Omental fat pad (tissue), 4 donors: ENCODE measurements around the gene STK4. TPM values are rescaled to one million over a fixed set of nuclear protein-coding genes. Genes with fewer than 3 reads are reported as not detected.

Experiments used
- ATAC-seq: fragments of 150-250 bp; one replicate; pipeline ENCODE4 v1.9.1; 2016; ENCODE audit warnings: mild to moderate bottlenecking, moderate library complexity; ENCODE audit not compliant: low FRiP score
- DNase-seq: peaks from one replicate; pipeline ENCODE4 v3.0.0-alpha.2; 2019; ENCODE audit warnings: low spot score
- CTCF ChIP-seq, 3 donors: fragments of 450-650 bp; IDR thresholded peaks; one replicate each; pipeline ENCODE4 v1.5.1; 2016 to 2017; ENCODE audit warnings: antibody characterized with exemption in 3 of 3, mild to moderate bottlenecking in 3 of 3, moderate library complexity in 2 of 3
- total RNA-seq, 4 donors: library from RNA; depleted of rRNA; stranded (reverse); fragments of >200 nt; gene quantifications; one replicate each; pipeline ENCODE4 v1.1.0, GENCODE V29; 2016

STK4 gene
- total RNA-seq, 4 donors from 2014 or later = 26.4 to 51.9 (median 38.6) TPM

GRCh38 chr20:44942264-44942973, 23.9 kb upstream of the STK4 start:
- no peak for TF ChIP-seq CTCF (IDR thresholded peaks at IDR 0.05)
- DNase-seq (no peak), ATAC-seq (no peak)

- ATAC-seq (no peak), DNase-seq (no peak)
- TF ChIP-seq CTCF (IDR thresholded peaks at IDR 0.05) = no peak
Measured at GRCh38 chr20:44943828-44944227, 22.5 kb upstream of the STK4 start.

GRCh38 chr20:44945261-44945660, 21.1 kb upstream of the STK4 start:
- TF ChIP-seq CTCF (IDR thresholded peaks at IDR 0.05) = no peak
- ATAC-seq (no peak), DNase-seq (no peak)

- no peak for ATAC-seq
- DNase-seq = no peak
- TF ChIP-seq CTCF (IDR thresholded peaks at IDR 0.05) = no peak
Measured at GRCh38 chr20:44946271-44946852, 19.9 kb upstream of the STK4 start.

GRCh38 chr20:44948107-44948506, 18.2 kb upstream of the STK4 start:
- ATAC-seq (no peak), DNase-seq (no peak)
- TF ChIP-seq CTCF (IDR thresholded peaks at IDR 0.05) = no peak

- ATAC-seq (no peak), DNase-seq (no peak)
- TF ChIP-seq CTCF (IDR thresholded peaks at IDR 0.05) = no peak
Measured at GRCh38 chr20:44948513-44948912, 17.8 kb upstream of the STK4 start.

- ATAC-seq (no peak), DNase-seq (no peak)
- TF ChIP-seq CTCF (IDR thresholded peaks at IDR 0.05) = no peak
Measured at GRCh38 chr20:44950368-44950767, 15.9 kb upstream of the STK4 start.
